GM12892 (cell line): ENCODE data around the gene MYL2.
"Not testable (repeated sequence)": the region's sequence is repeated elsewhere in the genome, so short reads cannot be mapped to it uniquely, and the experiment has no call there.

Experiments used
- POLR2A ChIP-seq: IDR thresholded peaks from 2 replicates; pipeline ENCODE4 v1.6.1; 2011; ENCODE audit warnings: low read depth, low read length, control low read depth
- POLR2AphosphoS5 ChIP-seq: IDR thresholded peaks from 2 replicates; pipeline ENCODE4 v1.6.1; 2011; ENCODE audit warnings: low read depth, low read length, control low read depth

GRCh38 chr12:110950466-110950865 lies 30.1 kb upstream of the MYL2 start:
- not testable (repeated sequence) for TF ChIP-seq POLR2A, POLR2AphosphoS5
